ENCODE results near the gene LYRM2.
A peak's percentile ranks its signal among the peaks of the same experiment; 100 is the strongest.

Gene LYRM2

DNA sequence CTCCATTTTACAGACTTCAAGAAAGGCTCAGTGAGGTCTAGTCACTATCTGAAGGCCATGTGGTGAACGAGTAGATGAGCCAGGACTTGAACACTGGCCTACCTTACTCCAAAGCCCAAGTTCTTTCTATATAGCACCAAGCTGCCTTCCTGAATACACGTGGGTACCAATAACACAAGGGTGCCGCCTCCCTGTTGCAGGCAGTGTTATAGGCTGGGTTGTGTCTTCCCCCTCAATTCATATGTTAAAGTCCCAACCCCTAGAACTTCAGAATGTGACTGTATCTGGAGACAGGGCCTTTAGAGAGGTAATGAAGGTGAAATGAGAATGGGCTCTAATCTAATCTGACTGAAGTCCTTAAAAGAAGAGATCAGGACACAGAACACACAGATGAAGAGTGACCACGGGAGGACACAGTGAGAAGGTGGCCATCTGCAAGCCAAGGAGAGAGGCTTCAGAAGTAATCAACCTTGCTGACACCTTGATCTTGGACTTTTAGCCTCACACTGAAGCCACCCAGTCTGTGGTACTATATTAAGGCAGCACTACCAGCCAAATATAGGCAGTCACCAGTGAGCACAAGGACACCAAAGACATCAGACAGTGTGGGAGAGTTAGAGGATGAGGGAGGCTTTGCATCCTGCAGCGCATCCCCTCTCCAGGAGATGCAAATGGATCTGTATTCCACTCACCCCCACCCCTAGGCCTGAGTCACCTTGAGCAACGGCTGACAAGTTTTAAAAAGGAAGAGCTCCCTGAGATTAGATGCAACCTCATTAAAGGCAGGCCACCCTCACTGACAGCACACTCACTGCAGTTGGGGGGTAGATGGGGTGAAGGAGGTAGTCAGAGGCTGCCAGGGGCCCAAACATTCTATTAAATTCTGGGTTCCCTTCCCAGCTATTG lies 40.9 kb upstream of the LYRM2 start:
- H3K36me3 ChIP-seq (ENCODE audit: insufficient read depth, insufficient read length, low read length), result peaks cover 84% of the 10 kb centered on the region
- no peak overlapping the region for H3K4me3 ChIP-seq (ENCODE audit: insufficient read length, low read depth)
- no peak for DNase-seq (ENCODE audit: low read depth, low spot score)
- no peak overlapping the region for H3K9ac ChIP-seq (ENCODE audit: insufficient read length, low read depth)
- no peaks in the 10 kb centered on the region for H3K27me3 ChIP-seq (ENCODE audit: insufficient read depth, insufficient read length)
- TF ChIP-seq SUZ12 (IDR thresholded peaks at IDR 0.05; ENCODE audit: extremely low read depth, insufficient read depth, insufficient read length), result no peak
- no peak for TF ChIP-seq ZNF274 (IDR thresholded peaks at IDR 0.05; ENCODE audit: low read depth, low read length)
- no peak for TF ChIP-seq YY1 (IDR thresholded peaks at IDR 0.05; ENCODE audit: insufficient read depth, insufficient read length)
- H3K9me3 ChIP-seq (ENCODE audit: insufficient read depth, low read length), result no peaks in the 10 kb centered on the region
- H3K4me1 ChIP-seq (ENCODE audit: insufficient read depth, insufficient read length), result peaks cover 5% of the 10 kb centered on the region

DNA sequence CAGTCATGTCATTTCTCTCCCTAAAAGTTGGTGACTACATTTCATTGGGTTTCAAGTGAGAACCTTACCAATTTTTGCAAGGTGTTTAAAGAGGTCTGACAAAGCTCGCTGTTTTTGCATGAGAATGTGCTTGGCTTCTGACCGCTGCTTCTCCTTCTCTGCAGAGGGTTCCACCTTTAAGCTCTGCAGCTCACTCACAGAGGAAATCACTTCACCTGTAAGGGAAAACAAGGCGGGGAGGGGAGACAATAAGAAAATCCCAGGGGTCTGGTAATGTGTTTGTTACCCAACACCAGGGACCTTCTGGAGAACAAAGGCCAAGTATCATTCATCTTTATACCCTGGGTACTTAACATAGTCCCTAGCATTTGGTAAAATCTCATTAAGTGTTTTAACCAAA lies 40.0 kb upstream of the LYRM2 start:
- H3K4me1 ChIP-seq (ENCODE audit: insufficient read depth, insufficient read length), result peaks cover 5% of the 10 kb centered on the region
- TF ChIP-seq YY1 (IDR thresholded peaks at IDR 0.05; ENCODE audit: insufficient read depth, insufficient read length) (no peak), SUZ12 (IDR thresholded peaks at IDR 0.05; ENCODE audit: extremely low read depth, insufficient read depth, insufficient read length) (no peak), ZNF274 (IDR thresholded peaks at IDR 0.05; ENCODE audit: low read depth, low read length) (no peak)
- no peak overlapping the region for H3K9ac ChIP-seq (ENCODE audit: insufficient read length, low read depth)
- no peaks in the 10 kb centered on the region for H3K27me3 ChIP-seq (ENCODE audit: insufficient read depth, insufficient read length)
- no peak overlapping the region for H3K4me3 ChIP-seq (ENCODE audit: insufficient read length, low read depth)
- H3K36me3 ChIP-seq (ENCODE audit: insufficient read depth, insufficient read length, low read length), result peaks cover 87% of the 10 kb centered on the region
- DNase-seq (ENCODE audit: low read depth, low spot score), result no peak
- no peaks in the 10 kb centered on the region for H3K9me3 ChIP-seq (ENCODE audit: insufficient read depth, low read length)

- Histone ChIP-seq H3K4me3 (ENCODE audit: insufficient read length, low read depth) (no peak overlapping the region), H3K27me3 (ENCODE audit: insufficient read depth, insufficient read length) (no peaks in the 10 kb centered on the region), H3K9me3 (ENCODE audit: insufficient read depth, low read length) (no peaks in the 10 kb centered on the region), H3K36me3 (ENCODE audit: insufficient read depth, insufficient read length, low read length) (peaks cover 90% of the 10 kb centered on the region), H3K9ac (ENCODE audit: insufficient read length, low read depth) (no peak overlapping the region), H3K4me1 (ENCODE audit: insufficient read depth, insufficient read length) (peaks cover 3% of the 10 kb centered on the region)
- DNase-seq (ENCODE audit: low read depth, low spot score), result no peak
- TF ChIP-seq SUZ12 (IDR thresholded peaks at IDR 0.05; ENCODE audit: extremely low read depth, insufficient read depth, insufficient read length) (no peak), YY1 (IDR thresholded peaks at IDR 0.05; ENCODE audit: insufficient read depth, insufficient read length) (no peak), ZNF274 (IDR thresholded peaks at IDR 0.05; ENCODE audit: low read depth, low read length) (no peak)
Observed at GRCh38 chr6:89675949-89676748, 37.6 kb upstream of the LYRM2 start.

GRCh38 chr6:89670935-89671565 lies 32.5 kb upstream of the LYRM2 start:
- Histone ChIP-seq H3K9me3 (ENCODE audit: insufficient read depth, low read length) (no peaks in the 10 kb centered on the region), H3K27me3 (ENCODE audit: insufficient read depth, insufficient read length) (no peaks in the 10 kb centered on the region), H3K9ac (ENCODE audit: insufficient read length, low read depth) (no peak overlapping the region), H3K4me3 (ENCODE audit: insufficient read length, low read depth) (no peak overlapping the region), H3K4me1 (ENCODE audit: insufficient read depth, insufficient read length) (no peaks in the 10 kb centered on the region), H3K36me3 (ENCODE audit: insufficient read depth, insufficient read length, low read length) (peaks cover 82% of the 10 kb centered on the region)
- TF ChIP-seq ZNF274 (IDR thresholded peaks at IDR 0.05; ENCODE audit: low read depth, low read length), result no peak
- no peak for TF ChIP-seq SUZ12 (IDR thresholded peaks at IDR 0.05; ENCODE audit: extremely low read depth, insufficient read depth, insufficient read length)
- TF ChIP-seq YY1 (IDR thresholded peaks at IDR 0.05; ENCODE audit: insufficient read depth, insufficient read length), result no peak
- DNase-seq (ENCODE audit: low read depth, low spot score), result no peak

DNA sequence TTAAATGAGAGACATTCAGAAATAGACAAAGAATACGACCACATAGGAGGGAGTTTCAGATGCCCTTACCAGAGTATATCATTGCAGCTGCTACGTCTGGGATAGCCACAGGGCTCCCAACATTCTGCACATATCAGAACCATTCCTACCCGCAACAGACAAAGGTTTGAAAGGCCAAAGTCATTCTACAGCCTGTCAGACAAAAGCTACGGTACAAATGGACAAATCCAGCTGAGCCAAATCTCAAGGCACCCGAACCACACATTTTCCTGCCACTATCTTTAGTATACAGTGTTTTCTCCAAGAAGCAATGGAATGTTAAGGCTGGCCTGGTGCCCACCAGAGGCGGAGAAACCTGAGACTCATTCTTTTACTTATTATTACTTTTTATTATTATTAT lies 30.5 kb upstream of the LYRM2 start:
- Histone ChIP-seq H3K27me3 (ENCODE audit: insufficient read depth, insufficient read length) (no peaks in the 10 kb centered on the region), H3K4me1 (ENCODE audit: insufficient read depth, insufficient read length) (no peaks in the 10 kb centered on the region), H3K9me3 (ENCODE audit: insufficient read depth, low read length) (no peaks in the 10 kb centered on the region), H3K36me3 (ENCODE audit: insufficient read depth, insufficient read length, low read length) (peaks cover 71% of the 10 kb centered on the region), H3K9ac (ENCODE audit: insufficient read length, low read depth) (no peak overlapping the region), H3K4me3 (ENCODE audit: insufficient read length, low read depth) (no peak overlapping the region)
- no peak for DNase-seq (ENCODE audit: low read depth, low spot score)
- TF ChIP-seq YY1 (IDR thresholded peaks at IDR 0.05; ENCODE audit: insufficient read depth, insufficient read length) (no peak), ZNF274 (IDR thresholded peaks at IDR 0.05; ENCODE audit: low read depth, low read length) (no peak), SUZ12 (IDR thresholded peaks at IDR 0.05; ENCODE audit: extremely low read depth, insufficient read depth, insufficient read length) (no peak)

GRCh38 chr6:89667872-89668556 lies 29.5 kb upstream of the LYRM2 start:
- no peak overlapping the region for H3K4me3 ChIP-seq (ENCODE audit: insufficient read length, low read depth)
- H3K36me3 ChIP-seq (ENCODE audit: insufficient read depth, insufficient read length, low read length), result peaks cover 74% of the 10 kb centered on the region
- no peaks in the 10 kb centered on the region for H3K4me1 ChIP-seq (ENCODE audit: insufficient read depth, insufficient read length)
- no peaks in the 10 kb centered on the region for H3K27me3 ChIP-seq (ENCODE audit: insufficient read depth, insufficient read length)
- DNase-seq (ENCODE audit: low read depth, low spot score), result peak; percentile 70
- no peaks in the 10 kb centered on the region for H3K9me3 ChIP-seq (ENCODE audit: insufficient read depth, low read length)
- TF ChIP-seq ZNF274 (IDR thresholded peaks at IDR 0.05; ENCODE audit: low read depth, low read length), result no peak
- TF ChIP-seq YY1 (IDR thresholded peaks at IDR 0.05; ENCODE audit: insufficient read depth, insufficient read length), result no peak
- no peak for TF ChIP-seq SUZ12 (IDR thresholded peaks at IDR 0.05; ENCODE audit: extremely low read depth, insufficient read depth, insufficient read length)
- no peak overlapping the region for H3K9ac ChIP-seq (ENCODE audit: insufficient read length, low read depth)
